Naive B cell (primary cell): ENCODE results near the gene TEKTIP1. TPM values are rescaled to one million over a fixed set of nuclear protein-coding genes. Genes with fewer than 3 reads are reported as not detected.

ENCODE experiments used
- ATAC-seq, 2 donors: fragments of 150-1000 bp; cut with Tn5 transposase; 2 replicates each; pipeline ENCODE4 v1.10.0; 2021; ENCODE audit warnings: low read depth in 2 of 2, mild to moderate bottlenecking in 2 of 2, moderate library complexity in 2 of 2
- DNase-seq: peaks from one replicate; pipeline ENCODE4 v3.0.0; 2022
- H3K27ac Mint-ChIP-seq, 6 donors: one replicate each; pipeline ENCODE4 v1.8.0; 2020 to 2022; ENCODE audit warnings: mild to moderate bottlenecking in 6 of 6, mixed read lengths in 6 of 6, moderate library complexity in 5 of 6, inconsistent platforms in 2 of 6
- H3K27me3 Mint-ChIP-seq, 3 donors: one replicate each; pipeline ENCODE4 v1.8.0; 2021 to 2022; ENCODE audit warnings: mixed read lengths in 3 of 3, mild to moderate bottlenecking in 1 of 3
- H3K36me3 Mint-ChIP-seq, 2 donors: one replicate each; pipeline ENCODE4 v1.8.0; 2020 to 2022; ENCODE audit warnings: mixed read lengths in 2 of 2, inconsistent platforms in 1 of 2, mild to moderate bottlenecking in 1 of 2
- H3K4me1 Mint-ChIP-seq, 3 donors: one replicate each; pipeline ENCODE4 v1.8.0; 2020 to 2022; ENCODE audit warnings: mixed read lengths in 3 of 3, inconsistent platforms in 1 of 3, mild to moderate bottlenecking in 1 of 3, moderate library complexity in 1 of 3
- H3K4me3 Mint-ChIP-seq, 8 donors: one replicate each; pipeline ENCODE4 v1.8.0; 2020 to 2022; ENCODE audit warnings: mild to moderate bottlenecking in 8 of 8, mixed read lengths in 8 of 8, moderate library complexity in 8 of 8, inconsistent platforms in 2 of 8
- H3K9me3 Mint-ChIP-seq, 7 donors: one replicate each; pipeline ENCODE4 v1.8.0; 2020 to 2022; ENCODE audit warnings: mixed read lengths in 7 of 7, mild to moderate bottlenecking in 5 of 7, inconsistent platforms in 2 of 7, moderate library complexity in 1 of 7
- polyA plus RNA-seq, 6 donors: library from polyadenylated mRNA; unstranded; fragments of 300-500 nt; fragmentation: Illumina TruSeq; gene quantifications; one replicate each; pipeline ENCODE4 v1.2.3, GENCODE V29; 2021; ENCODE audit warnings: low read depth in 6 of 6

TEKTIP1 gene
- polyA plus RNA-seq, 6 donors from 2014 or later = 0.56 TPM; not detected in 5

GRCh38 chr19:3543150-3544057, 4.4 kb downstream of the TEKTIP1 start:
- DNase-seq = no peak
- peaks cover 0 to 4% (median 0%) of the 10 kb centered on the region in 7 donors for H3K9me3 Mint-ChIP-seq
- no peak overlapping the region for H3K27ac Mint-ChIP-seq
- H3K36me3 Mint-ChIP-seq = peaks cover 0 to 12% of the 10 kb centered on the region in 2 donors
- ATAC-seq = no peak
- peaks cover 11 to 14% (median 12%) of the 10 kb centered on the region in 3 donors for H3K4me1 Mint-ChIP-seq
- H3K27me3 Mint-ChIP-seq = no peaks in the 10 kb centered on the region
- no peak overlapping the region for H3K4me3 Mint-ChIP-seq

DNA sequence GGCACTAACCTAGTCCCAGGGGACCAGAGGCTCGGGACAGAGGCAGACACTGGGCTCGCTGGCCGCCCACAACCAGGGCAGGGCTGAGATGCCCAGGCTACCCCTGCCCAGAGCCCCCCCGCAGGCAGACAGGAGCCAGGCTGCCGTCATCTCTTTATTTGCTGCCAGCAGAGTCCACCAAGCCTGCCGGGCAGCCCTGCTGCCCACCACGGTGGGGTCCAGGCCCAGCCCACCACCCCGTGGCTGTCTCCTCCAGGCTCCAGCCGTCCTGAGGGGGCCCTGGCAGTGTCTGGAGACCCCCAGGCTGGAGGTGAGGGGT, 5.0 kb downstream of the TEKTIP1 start:
- H3K4me1 Mint-ChIP-seq = peaks cover 11 to 12% (median 11%) of the 10 kb centered on the region in 3 donors
- H3K9me3 Mint-ChIP-seq = peaks cover 0 to 4% (median 0%) of the 10 kb centered on the region in 7 donors
- DNase-seq = no peak
- no peak for ATAC-seq
- no peaks in the 10 kb centered on the region for H3K27me3 Mint-ChIP-seq
- no peak overlapping the region for H3K4me3 Mint-ChIP-seq
- no peak overlapping the region for H3K27ac Mint-ChIP-seq
- peaks cover 0 to 12% of the 10 kb centered on the region in 2 donors for H3K36me3 Mint-ChIP-seq

- Mint-ChIP-seq H3K4me3 (peak overlapping the region in 1 of 8 donors; percentile 57), H3K4me1 (peaks cover 11 to 14% (median 11%) of the 10 kb centered on the region in 3 donors), H3K27me3 (no peaks in the 10 kb centered on the region), H3K9me3 (no peaks in the 10 kb centered on the region), H3K36me3 (peaks cover 0 to 12% of the 10 kb centered on the region in 2 donors), H3K27ac (peak overlapping the region in 3 of 6 donors; percentile 86 to 96 (median 87))
- ATAC-seq (peak; percentile 60 to 71), DNase-seq (peak; percentile 69)
These were observed 6.0 kb downstream of the TEKTIP1 start for GRCh38 chr19:3544742-3545668.

DNA sequence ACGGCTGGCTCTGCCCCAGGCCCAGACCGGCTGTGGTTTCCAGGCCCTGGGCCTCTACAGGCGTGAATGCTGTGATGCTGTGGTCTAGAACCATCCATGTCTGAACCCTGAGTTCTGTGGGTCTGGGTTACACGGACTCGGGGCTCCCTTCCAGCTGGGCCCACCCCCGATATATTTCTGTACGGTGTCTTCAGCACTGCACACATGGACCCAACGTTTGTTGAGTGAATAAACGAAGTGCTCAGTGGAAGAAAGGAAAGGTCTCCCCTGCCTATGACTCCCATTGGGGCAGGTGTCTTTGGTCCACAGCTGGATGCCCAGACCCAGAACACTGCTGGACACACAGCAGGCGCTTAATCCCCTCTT, 6.7 kb downstream of the TEKTIP1 start:
- Mint-ChIP-seq H3K36me3 (peaks cover 0 to 12% of the 10 kb centered on the region in 2 donors), H3K4me1 (peaks cover 11 to 14% (median 12%) of the 10 kb centered on the region in 3 donors), H3K4me3 (peak overlapping the region in 1 of 8 donors; percentile 68), H3K27ac (peak overlapping the region in 3 of 6 donors; percentile 27 to 86 (median 81)), H3K9me3 (no peaks in the 10 kb centered on the region), H3K27me3 (no peaks in the 10 kb centered on the region)
- no peak for DNase-seq
- ATAC-seq = no peak

GRCh38 chr19:3546119-3546518, 7.1 kb downstream of the TEKTIP1 start:
- ATAC-seq (no peak), DNase-seq (no peak)
- H3K4me1 Mint-ChIP-seq = peaks cover 14 to 17% (median 16%) of the 10 kb centered on the region in 3 donors
- H3K27ac Mint-ChIP-seq = peak overlapping the region in 1 of 6 donors; percentile 86
- no peaks in the 10 kb centered on the region for H3K9me3 Mint-ChIP-seq
- H3K27me3 Mint-ChIP-seq = no peaks in the 10 kb centered on the region
- peaks cover 0 to 12% of the 10 kb centered on the region in 2 donors for H3K36me3 Mint-ChIP-seq
- peak overlapping the region in 1 of 8 donors; percentile 68 for H3K4me3 Mint-ChIP-seq

DNA sequence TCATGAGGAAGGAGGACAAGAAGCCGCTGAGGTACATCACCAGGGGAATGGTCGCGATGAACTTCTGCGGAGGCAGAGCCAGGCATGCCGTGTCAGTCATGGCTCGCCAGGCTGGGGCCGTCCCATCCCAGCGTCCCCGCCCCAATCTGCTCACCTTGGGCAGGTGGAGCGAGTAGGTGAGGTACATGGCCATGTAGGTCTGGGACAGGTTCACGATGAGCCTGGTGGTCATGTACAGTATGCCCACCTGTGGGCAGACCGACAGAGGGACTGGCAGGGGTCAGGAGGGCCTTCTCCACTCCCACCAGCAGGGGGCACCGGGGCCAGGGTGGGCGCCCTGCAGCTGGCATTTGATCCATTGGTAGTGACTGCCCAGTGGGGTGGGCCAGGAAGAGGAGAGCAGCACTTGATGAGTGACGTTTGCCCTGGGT, 8.3 kb downstream of the TEKTIP1 start:
- no peak overlapping the region for H3K4me3 Mint-ChIP-seq
- H3K27ac Mint-ChIP-seq = no peak overlapping the region
- peak; percentile 18 for DNase-seq
- no peaks in the 10 kb centered on the region for H3K9me3 Mint-ChIP-seq
- peaks cover 0 to 12% of the 10 kb centered on the region in 2 donors for H3K36me3 Mint-ChIP-seq
- no peaks in the 10 kb centered on the region for H3K27me3 Mint-ChIP-seq
- peaks cover 18 to 24% (median 22%) of the 10 kb centered on the region in 3 donors for H3K4me1 Mint-ChIP-seq
- peak; percentile 23 to 24 for ATAC-seq

- no peak overlapping the region for H3K27ac Mint-ChIP-seq
- H3K27me3 Mint-ChIP-seq = no peaks in the 10 kb centered on the region
- no peak overlapping the region for H3K4me3 Mint-ChIP-seq
- ATAC-seq (no peak), DNase-seq (no peak)
- no peaks in the 10 kb centered on the region for H3K9me3 Mint-ChIP-seq
- H3K4me1 Mint-ChIP-seq = peaks cover 23 to 29% (median 28%) of the 10 kb centered on the region in 3 donors
- H3K36me3 Mint-ChIP-seq = peaks cover 0 to 12% of the 10 kb centered on the region in 2 donors
These were observed 8.9 kb downstream of the TEKTIP1 start for GRCh38 chr19:3547767-3548282.

GRCh38 chr19:3548606-3549005, 9.6 kb downstream of the TEKTIP1 start:
- ATAC-seq = no peak
- Mint-ChIP-seq H3K27ac (no peak overlapping the region), H3K27me3 (no peaks in the 10 kb centered on the region)

GRCh38 chr19:3549816-3550215, 10.8 kb downstream of the TEKTIP1 start:
- DNase-seq (no peak), ATAC-seq (no peak)
- peak overlapping the region in 1 of 8 donors; percentile 78 for H3K4me3 Mint-ChIP-seq
- no peaks in the 10 kb centered on the region for H3K9me3 Mint-ChIP-seq
- peaks cover 31 to 45% (median 38%) of the 10 kb centered on the region in 3 donors for H3K4me1 Mint-ChIP-seq
- peaks cover 0 to 12% of the 10 kb centered on the region in 2 donors for H3K36me3 Mint-ChIP-seq
- peak overlapping the region in 1 of 6 donors; percentile 32 for H3K27ac Mint-ChIP-seq
- no peaks in the 10 kb centered on the region for H3K27me3 Mint-ChIP-seq

More at GRCh38 chr19:3548606-3549005, 9.6 kb downstream of the TEKTIP1 start:
- no peaks in the 10 kb centered on the region for H3K9me3 Mint-ChIP-seq
- H3K4me1 Mint-ChIP-seq = peaks cover 27 to 36% (median 32%) of the 10 kb centered on the region in 3 donors
- DNase-seq = no peak
- H3K4me3 Mint-ChIP-seq = no peak overlapping the region
- H3K36me3 Mint-ChIP-seq = peaks cover 0 to 12% of the 10 kb centered on the region in 2 donors

GRCh38 chr19:3550947-3551791, 12.2 kb downstream of the TEKTIP1 start:
- H3K4me3 Mint-ChIP-seq = peak overlapping the region in 6 of 8 donors; percentile 8 to 72 (median 58)
- no peak for DNase-seq
- H3K36me3 Mint-ChIP-seq = no peaks in the 10 kb centered on the region
- H3K27ac Mint-ChIP-seq = peak overlapping the region in 4 of 6 donors; percentile 34 to 98 (median 90)
- no peaks in the 10 kb centered on the region for H3K27me3 Mint-ChIP-seq
- no peaks in the 10 kb centered on the region for H3K9me3 Mint-ChIP-seq
- ATAC-seq = no peak
- peaks cover 32 to 48% (median 41%) of the 10 kb centered on the region in 3 donors for H3K4me1 Mint-ChIP-seq

DNA sequence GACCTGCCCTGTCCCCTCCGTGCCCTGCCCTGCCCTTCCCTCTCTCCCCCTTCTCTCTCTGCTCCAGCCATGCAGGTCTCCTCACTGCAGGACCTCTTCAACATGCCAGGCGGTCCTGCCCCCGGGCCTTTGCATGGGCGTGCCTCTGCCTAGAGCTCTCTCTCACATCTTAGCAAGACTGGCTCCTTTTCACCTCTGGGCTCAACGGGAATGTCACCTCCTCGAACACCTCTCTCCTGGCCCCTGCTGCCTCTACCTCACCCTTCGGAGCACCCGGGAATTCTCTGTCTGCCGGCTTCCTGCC, 12.8 kb downstream of the TEKTIP1 start:
- no peak for ATAC-seq
- peaks cover 38 to 54% (median 47%) of the 10 kb centered on the region in 3 donors for H3K4me1 Mint-ChIP-seq

DNA sequence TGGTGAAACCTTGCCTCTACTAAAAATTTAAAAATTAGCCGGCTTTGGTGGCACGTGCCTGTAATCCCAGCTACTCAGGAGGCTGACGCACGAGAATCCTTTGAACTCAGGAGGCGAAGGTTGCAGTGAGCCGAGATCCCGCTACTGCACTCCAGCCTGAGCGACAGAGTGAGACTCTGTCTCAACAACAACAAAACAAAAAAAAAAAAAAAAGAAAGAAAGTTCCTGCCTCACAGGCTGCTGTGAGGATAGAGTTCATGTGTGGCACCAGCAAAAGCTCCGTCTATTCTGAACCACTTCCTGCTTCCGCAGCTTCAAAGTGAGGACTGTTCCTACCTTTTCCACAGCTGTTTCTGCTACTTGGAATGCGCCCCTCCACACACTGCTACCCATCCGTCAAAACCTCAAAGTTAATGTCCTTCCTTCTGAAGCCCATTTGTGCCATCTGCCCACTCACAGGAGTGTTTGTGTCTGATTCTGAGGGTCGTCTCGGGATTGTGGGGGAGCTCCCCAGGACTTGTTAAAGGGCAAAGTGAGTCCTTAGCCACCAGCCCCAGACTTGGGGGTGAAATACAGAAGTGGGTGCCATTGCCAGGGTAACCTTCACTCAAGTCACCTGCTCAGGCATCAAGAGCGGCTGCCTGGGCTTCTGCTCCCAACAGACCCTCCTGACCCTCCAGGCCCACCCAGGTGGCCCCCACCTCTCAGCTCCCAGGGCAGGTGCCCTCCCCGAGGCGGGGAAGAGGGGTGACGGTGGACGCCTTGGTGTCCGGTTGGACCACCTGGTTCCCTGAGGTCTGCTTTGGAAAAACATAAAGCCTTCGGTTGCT, 15.5 kb downstream of the TEKTIP1 start:
- Mint-ChIP-seq H3K27ac (peak overlapping the region in 5 of 6 donors; percentile 63 to 96 (median 88)), H3K4me1 (peaks cover 44 to 64% (median 50%) of the 10 kb centered on the region in 3 donors), H3K36me3 (no peaks in the 10 kb centered on the region), H3K9me3 (no peaks in the 10 kb centered on the region), H3K4me3 (peak overlapping the region; percentile 71 to 95 (median 88)), H3K27me3 (no peaks in the 10 kb centered on the region)
- DNase-seq = no peak
- ATAC-seq = no peak

More for the DNA sequence above, 12.8 kb downstream of the TEKTIP1 start:
- Mint-ChIP-seq H3K4me3 (peak overlapping the region in 5 of 8 donors; percentile 8 to 60 (median 56)), H3K27me3 (no peaks in the 10 kb centered on the region), H3K9me3 (no peaks in the 10 kb centered on the region), H3K27ac (peak overlapping the region in 4 of 6 donors; percentile 10 to 98 (median 90)), H3K36me3 (no peaks in the 10 kb centered on the region)
- no peak for DNase-seq
